ENCODE measurements around the gene IL19. TPM values are rescaled to one million over a fixed set of nuclear protein-coding genes. Genes with fewer than 3 reads are reported as not detected.

Gene IL19
- total RNA-seq, 1 donor from 2014 or later = not detected

GRCh38 chr1:206832352-206832880 lies 61.8 kb downstream of the IL19 start:
- no peak overlapping the region for H3K4me3 Mint-ChIP-seq
- Histone ChIP-seq H3K36me3 (no peaks in the 10 kb centered on the region), H3F3A (ENCODE audit: low read depth) (peaks cover 9% of the 10 kb centered on the region), H3K4me3 (no peak overlapping the region), H3K9ac (no peak overlapping the region), H3K27ac (no peak overlapping the region), H4K20me1 (ENCODE audit: low read depth) (no peaks in the 10 kb centered on the region), H3K4me1 (peaks cover 17% of the 10 kb centered on the region), H3K9me3 (ENCODE audit: low read depth) (no peaks in the 10 kb centered on the region), H3K4me2 (no peak overlapping the region), H2AFZ (replicated peaks) (no peak overlapping the region), H3K27me3 (no peaks in the 10 kb centered on the region), H3K79me2 (ENCODE audit: low read depth) (no peaks in the 10 kb centered on the region)
- H3K9me3 Mint-ChIP-seq = no peaks in the 10 kb centered on the region
- no peaks in the 10 kb centered on the region for H3K36me3 Mint-ChIP-seq
- peaks cover 13% of the 10 kb centered on the region for H3K4me1 Mint-ChIP-seq
- no peak overlapping the region for H3K27ac Mint-ChIP-seq
- no peak for TF ChIP-seq EZH2phosphoT487 (IDR thresholded peaks at IDR 0.05)
- TF ChIP-seq CTCF (IDR thresholded peaks at IDR 0.05) = no peak
- DNase-seq (ENCODE audit: low spot score) = no peak
- H3K27me3 Mint-ChIP-seq (ENCODE audit: insufficient read depth, low read depth) = peaks cover 6% of the 10 kb centered on the region

DNA sequence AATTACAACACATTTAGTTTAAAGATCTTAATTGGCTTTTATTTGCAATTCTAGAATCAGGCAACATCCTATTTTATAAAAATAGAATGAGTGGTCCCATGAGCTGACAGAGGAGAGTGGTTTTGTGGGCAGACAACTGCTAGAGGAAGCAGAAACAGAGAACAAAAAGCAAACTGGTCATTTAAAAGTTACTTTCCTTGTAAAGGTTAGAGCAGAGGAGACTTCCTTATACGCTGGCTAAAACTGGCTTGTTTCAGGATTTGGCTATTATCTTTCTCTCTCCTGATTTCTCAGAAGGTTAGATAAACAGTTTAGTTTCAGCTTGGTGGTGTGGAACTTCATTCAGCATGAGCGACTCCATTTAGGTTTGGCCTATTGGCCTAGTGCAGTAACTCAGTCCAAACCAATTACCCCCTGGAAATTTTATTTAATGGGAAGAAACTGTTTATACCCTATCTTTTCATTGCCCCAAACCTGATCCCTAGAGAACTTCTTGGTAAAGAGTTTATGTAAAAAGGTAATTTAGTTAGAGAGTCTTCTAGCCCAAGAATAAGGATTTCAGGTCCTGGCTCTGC lies 62.6 kb downstream of the IL19 start:
- no peaks in the 10 kb centered on the region for H3K9me3 ChIP-seq (ENCODE audit: low read depth)
- H3K36me3 Mint-ChIP-seq = no peaks in the 10 kb centered on the region
- H4K20me1 ChIP-seq (ENCODE audit: low read depth) = no peaks in the 10 kb centered on the region
- H3K27ac Mint-ChIP-seq = no peak overlapping the region
- peak overlapping the region; percentile 10 for H3K27ac ChIP-seq
- no peaks in the 10 kb centered on the region for H3K36me3 ChIP-seq
- TF ChIP-seq CTCF (IDR thresholded peaks at IDR 0.05) = no peak
- TF ChIP-seq EZH2phosphoT487 (IDR thresholded peaks at IDR 0.05) = no peak
- no peak for TF ChIP-seq EZH2 (IDR thresholded peaks at IDR 0.05)
- H3K9me3 Mint-ChIP-seq = no peaks in the 10 kb centered on the region
- no peak overlapping the region for H3K9ac ChIP-seq
- H3F3A ChIP-seq (ENCODE audit: low read depth) = peaks cover 9% of the 10 kb centered on the region
- H3K4me3 ChIP-seq = no peak overlapping the region
- H3K27me3 ChIP-seq = no peaks in the 10 kb centered on the region
- peak; percentile 31 for DNase-seq (ENCODE audit: low spot score)
- no peak overlapping the region for H3K4me2 ChIP-seq
- H2AFZ ChIP-seq (replicated peaks) = no peak overlapping the region
- peaks cover 5% of the 10 kb centered on the region for H3K27me3 Mint-ChIP-seq (ENCODE audit: insufficient read depth, low read depth)
- peaks cover 20% of the 10 kb centered on the region for H3K4me1 ChIP-seq
- no peaks in the 10 kb centered on the region for H3K79me2 ChIP-seq (ENCODE audit: low read depth)
- H3K4me3 Mint-ChIP-seq = no peak overlapping the region
- peaks cover 17% of the 10 kb centered on the region for H3K4me1 Mint-ChIP-seq

DNA sequence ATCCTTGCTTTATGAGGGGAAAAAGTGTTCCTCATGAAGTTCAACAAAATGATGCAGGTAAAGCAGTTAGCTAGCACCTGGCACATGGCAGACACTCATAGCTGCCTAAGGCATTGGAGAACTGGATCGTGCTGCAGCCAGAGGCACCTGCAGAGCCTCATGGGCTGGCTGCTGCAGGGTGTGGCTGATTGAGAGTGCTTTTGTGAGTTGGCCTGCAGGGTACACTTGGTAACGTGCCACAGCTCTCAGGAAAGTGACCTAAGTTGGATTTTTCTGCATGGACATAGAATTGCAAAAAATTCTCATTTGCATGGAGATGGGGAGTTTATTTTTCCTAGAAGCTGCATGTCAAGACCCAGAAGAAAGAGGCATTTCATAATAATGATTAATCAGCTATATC lies 63.2 kb downstream of the IL19 start:
- H3K4me1 ChIP-seq = peaks cover 20% of the 10 kb centered on the region
- H3K9me3 Mint-ChIP-seq = no peaks in the 10 kb centered on the region
- H3K27me3 ChIP-seq = no peaks in the 10 kb centered on the region
- H3K27ac Mint-ChIP-seq = no peak overlapping the region
- no peak overlapping the region for H3K4me3 Mint-ChIP-seq
- H2AFZ ChIP-seq (replicated peaks) = no peak overlapping the region
- no peak overlapping the region for H3K27ac ChIP-seq
- no peak overlapping the region for H3K9ac ChIP-seq
- H3K4me3 ChIP-seq = no peak overlapping the region
- peaks cover 9% of the 10 kb centered on the region for H3F3A ChIP-seq (ENCODE audit: low read depth)
- TF ChIP-seq CTCF (IDR thresholded peaks at IDR 0.05) (no peak), EZH2 (IDR thresholded peaks at IDR 0.05) (no peak), EZH2phosphoT487 (IDR thresholded peaks at IDR 0.05) (no peak)
- H3K9me3 ChIP-seq (ENCODE audit: low read depth) = no peaks in the 10 kb centered on the region
- H4K20me1 ChIP-seq (ENCODE audit: low read depth) = no peaks in the 10 kb centered on the region
- no peaks in the 10 kb centered on the region for H3K36me3 Mint-ChIP-seq
- H3K4me2 ChIP-seq = no peak overlapping the region
- DNase-seq (ENCODE audit: low spot score) = no peak
- peaks cover 17% of the 10 kb centered on the region for H3K4me1 Mint-ChIP-seq
- no peaks in the 10 kb centered on the region for H3K36me3 ChIP-seq
- no peaks in the 10 kb centered on the region for H3K79me2 ChIP-seq (ENCODE audit: low read depth)
- peaks cover 5% of the 10 kb centered on the region for H3K27me3 Mint-ChIP-seq (ENCODE audit: insufficient read depth, low read depth)
